H1 (cell line): ENCODE measurements around the gene MGMT. TPM values are rescaled to one million over a fixed set of nuclear protein-coding genes. Genes with fewer than 3 reads are reported as not detected.

Experiments
- CTCF ChIA-PET: fragments of 300-600 bp; sonication (Branson Sonifier 250); formaldehyde crosslinking; loops from one replicate; lab custom pipeline; 2021; ENCODE audit not compliant: partially characterized antibody; lab: Charles Lee
- POLR2A ChIA-PET: fragments of 300-600 bp; sonication (Branson Sonifier 250); formaldehyde crosslinking; loops from one replicate; lab custom pipeline; 2021; ENCODE audit warnings: inconsistent platforms; ENCODE audit not compliant: partially characterized antibody; lab: Charles Lee
- DNase-seq, 2 experiments: peaks; one replicate each; pipeline versions ENCODE4 v3.0.0 to v3.0.0-alpha.2; 2010 to 2022; ENCODE audit warnings: low spot score in 2 of 2, low read depth in 1 of 2, mixed read lengths in 1 of 2
- FAIRE-seq: peaks from 2 replicates; lab custom pipeline; 2011; peaks lifted over from hg19 to GRCh38; lab: Jason Lieb, UNC
- H2AFZ ChIP-seq: 2 replicates; pipeline ENCODE4 v1.8.1; 2012; ENCODE audit warnings: low read length, inconsistent platforms
- H2AK5ac ChIP-seq: 2 replicates; pipeline ENCODE4 v1.6.1; 2013; ENCODE audit warnings: low read depth, low read length
- H2BK120ac ChIP-seq: replicated peaks from 2 replicates; pipeline ENCODE3; 2013; ENCODE audit warnings: low read depth, low read length, inconsistent platforms
- H2BK12ac ChIP-seq: 2 replicates; pipeline ENCODE4 v1.6.1; 2013; ENCODE audit warnings: low read depth, low read length
- H2BK15ac ChIP-seq: 2 replicates; pipeline ENCODE4 v1.6.1; 2013; ENCODE audit warnings: low read length
- H2BK20ac ChIP-seq: 2 replicates; pipeline ENCODE4 v1.6.1; 2013; ENCODE audit warnings: low read length
- H2BK5ac ChIP-seq: 2 replicates; pipeline ENCODE4 v1.6.1; 2013; ENCODE audit warnings: low read depth, low read length
- H3K14ac ChIP-seq: 2 replicates; pipeline ENCODE4 v1.6.1; 2013; ENCODE audit warnings: inconsistent platforms; ENCODE audit not compliant: insufficient read length
- H3K18ac ChIP-seq: 2 replicates; pipeline ENCODE4 v1.6.1; 2013; ENCODE audit warnings: low read length; ENCODE audit errors: extremely low read depth
- H3K23ac ChIP-seq: 2 replicates; pipeline ENCODE4 v1.6.1; 2013; ENCODE audit warnings: inconsistent platforms; ENCODE audit not compliant: insufficient read length
- H3K23me2 ChIP-seq: 2 replicates; pipeline ENCODE4 v1.6.1; 2013; ENCODE audit warnings: low read depth, low read length
- H3K27ac ChIP-seq: 2 replicates; pipeline ENCODE4 v1.6.1; 2011; ENCODE audit warnings: low read depth, low read length, inconsistent platforms
- H3K27me3 ChIP-seq, 4 experiments: replicated peaks in 1 of 4; 1 replicate in 1 of 4; 2 replicates in 3 of 4; pipeline versions ENCODE4 v1.6.1 to v1.8.1; 2011 to 2013; ENCODE audit warnings: low read length in 3 of 4, mild to moderate bottlenecking in 3 of 4, inconsistent platforms in 2 of 4, mixed read lengths in 2 of 4, moderate library complexity in 1 of 4; ENCODE audit not compliant: control insufficient read depth in 3 of 4, insufficient read depth in 3 of 4; ENCODE audit errors: extremely low read depth in 1 of 4
- H3K36me3 ChIP-seq, 4 experiments: 2 replicates each; pipeline versions ENCODE4 v1.6.1 to v1.8.1; 2011 to 2013; ENCODE audit warnings: mild to moderate bottlenecking in 4 of 4, low read length in 3 of 4, moderate library complexity in 2 of 4, control low read depth in 1 of 4, inconsistent platforms in 1 of 4; ENCODE audit not compliant: insufficient read depth in 4 of 4, control insufficient read depth in 2 of 4
- H3K4ac ChIP-seq: replicated peaks from 2 replicates; pipeline ENCODE3; 2013; ENCODE audit warnings: low read length, low read depth, mixed read lengths, inconsistent platforms; ENCODE audit not compliant: insufficient read length
- H3K4me1 ChIP-seq, 4 experiments: replicated peaks in 1 of 4; 1 replicate in 1 of 4; 2 replicates in 3 of 4; pipeline versions ENCODE4 v1.6.1 to v1.8.1; 2011 to 2013; ENCODE audit warnings: low read length in 3 of 4, inconsistent platforms in 2 of 4, mixed read lengths in 1 of 4; ENCODE audit not compliant: insufficient read depth in 4 of 4, control insufficient read depth in 3 of 4
- H3K4me2 ChIP-seq, 2 experiments: 2 replicates each; pipeline versions ENCODE4 v1.6.1 to v1.8.1; 2011 to 2013; ENCODE audit warnings: low read depth in 2 of 2, low read length in 2 of 2, control low read depth in 1 of 2, inconsistent platforms in 1 of 2, mild to moderate bottlenecking in 1 of 2; ENCODE audit not compliant: insufficient read depth in 1 of 2
- H3K4me3 ChIP-seq, 4 experiments: fragments of 200-600, 300-600 bp in 1 of 4; sonication (generic), shearing (Covaris generic), sonication (Bioruptor Twin) in 1 of 4; 2 replicates each; pipeline versions ENCODE4 v1.5.1 to v1.8.1; 2011 to 2016; ENCODE audit warnings: low read length in 4 of 4, low read depth in 3 of 4, control low read depth in 2 of 4, inconsistent platforms in 2 of 4, mild to moderate bottlenecking in 2 of 4, mixed read lengths in 1 of 4, moderate library complexity in 1 of 4; ENCODE audit not compliant: insufficient read depth in 2 of 4; ENCODE audit errors: extremely low read depth in 1 of 4
- H3K56ac ChIP-seq: replicated peaks from 2 replicates; pipeline ENCODE3; 2013; ENCODE audit warnings: low read depth, mild to moderate bottlenecking, mixed read lengths, low read length, inconsistent platforms; ENCODE audit not compliant: insufficient read length
- H3K79me1 ChIP-seq: 2 replicates; pipeline ENCODE4 v1.6.1; 2013; ENCODE audit warnings: low read depth, low read length, control low read depth
- H3K79me2 ChIP-seq, 2 experiments: 2 replicates each; pipeline versions ENCODE4 v1.6.1 to v1.8.1; 2012 to 2013; ENCODE audit warnings: low read length in 2 of 2, mild to moderate bottlenecking in 2 of 2, inconsistent platforms in 1 of 2; ENCODE audit not compliant: insufficient read depth in 2 of 2, control insufficient read depth in 1 of 2
- H3K9ac ChIP-seq, 4 experiments: replicated peaks in 1 of 4; 1 replicate in 1 of 4; 2 replicates in 3 of 4; pipeline versions ENCODE4 v1.6.1 to v1.8.1; 2011 to 2013; ENCODE audit warnings: low read depth in 3 of 4, low read length in 3 of 4, control low read depth in 2 of 4, mild to moderate bottlenecking in 2 of 4, moderate library complexity in 2 of 4, inconsistent platforms in 1 of 4; ENCODE audit errors: extremely low read depth in 1 of 4
- H3K9me3 ChIP-seq, 2 experiments: 2 replicates each; pipeline versions ENCODE4 v1.6.1 to v1.8.1; 2012 to 2013; ENCODE audit warnings: mild to moderate bottlenecking in 2 of 2, moderate library complexity in 2 of 2, control low read depth in 1 of 2, inconsistent platforms in 1 of 2, low read depth in 1 of 2, low read length in 1 of 2, mixed read lengths in 1 of 2; ENCODE audit not compliant: insufficient read depth in 2 of 2
- H4K20me1 ChIP-seq, 2 experiments: replicated peaks in 1 of 2; 2 replicates each; pipeline versions ENCODE3 to v1.8.1; 2011 to 2013; ENCODE audit warnings: inconsistent platforms in 2 of 2, low read length in 2 of 2, mild to moderate bottlenecking in 1 of 2; ENCODE audit not compliant: insufficient read depth in 2 of 2, control insufficient read depth in 1 of 2
- H4K5ac ChIP-seq: 2 replicates; pipeline ENCODE4 v1.6.1; 2013; ENCODE audit warnings: low read length, low read depth, mixed read lengths, inconsistent platforms; ENCODE audit not compliant: insufficient read length
- H4K8ac ChIP-seq: 2 replicates; pipeline ENCODE4 v1.8.0; 2013; ENCODE audit warnings: mild to moderate bottlenecking, moderate library complexity, low read length, inconsistent platforms; ENCODE audit not compliant: insufficient read depth; ENCODE audit errors: extremely low read depth
- H4K91ac ChIP-seq: replicated peaks from 2 replicates; pipeline ENCODE3; 2013; ENCODE audit warnings: low read length, mixed read lengths, inconsistent platforms; ENCODE audit not compliant: insufficient read length
- CHD1 ChIP-seq: IDR thresholded peaks from 2 replicates; pipeline ENCODE4 v1.6.1; 2012; ENCODE audit warnings: low read depth, low read length, improper control_type of control experiment
- EP300 ChIP-seq, 2 experiments: IDR thresholded peaks; 1 replicate in 1 of 2; 2 replicates in 1 of 2; pipeline ENCODE4 v1.6.1; 2011 to 2012; ENCODE audit warnings: low read depth in 2 of 2, low read length in 2 of 2, mild to moderate bottlenecking in 2 of 2, borderline replicate concordance in 1 of 2, inconsistent platforms in 1 of 2, moderate library complexity in 1 of 2
- KDM1A ChIP-seq: fragments of 200-600, 300-600 bp; sonication (generic); IDR thresholded peaks from 2 replicates; pipeline ENCODE4 v1.7.1; 2016; ENCODE audit warnings: mild to moderate bottlenecking, low read length, borderline replicate concordance
- NRF1 ChIP-seq: IDR thresholded peaks from 2 replicates; pipeline ENCODE4 v1.6.1; 2011; ENCODE audit warnings: mild to moderate bottlenecking, low read depth, low read length, improper control_type of control experiment
- POU5F1 ChIP-seq: IDR thresholded peaks from 2 replicates; pipeline ENCODE4 v1.6.1; 2011; ENCODE audit warnings: low read depth, mild to moderate bottlenecking, low read length, moderate library complexity
- RAD21 ChIP-seq, 2 experiments: IDR thresholded peaks in 1 of 2; conservative IDR thresholded peaks in 1 of 2; 2 replicates each; pipeline ENCODE4 v1.6.1; 2011; ENCODE audit warnings: low read depth in 2 of 2, low read length in 2 of 2, improper control_type of control experiment in 1 of 2, inconsistent platforms in 1 of 2, mild to moderate bottlenecking in 1 of 2, moderate library complexity in 1 of 2
- RNF2 ChIP-seq: fragments of 200-900, 300-1000 bp; sonication (generic); IDR thresholded peaks from 2 replicates; pipeline ENCODE4 v1.7.1; 2016; ENCODE audit warnings: borderline replicate concordance, low read depth, mild to moderate bottlenecking, antibody characterized with exemption, low read length; ENCODE audit not compliant: poor library complexity, severe bottlenecking; ENCODE audit errors: missing control alignments
- SP4 ChIP-seq: IDR thresholded peaks from 2 replicates; pipeline ENCODE4 v1.6.1; 2012; ENCODE audit warnings: low read length, inconsistent platforms
- WGBS, 2 experiments: shearing (Covaris generic) in 1 of 2; methylation state at CpG; one replicate each; pipeline versions ENCODE4 v1.1.6 to v1.1.7; 2013 to 2015; ENCODE audit warnings: low lambda C conversion rate in 2 of 2, mixed read lengths in 2 of 2, inconsistent platforms in 1 of 2, low coverage in 1 of 2, missing lambda C conversion rate in 1 of 2; ENCODE audit not compliant: insufficient replicate concordance in 2 of 2, insufficient coverage in 1 of 2, insufficient read length in 1 of 2; ENCODE audit errors: extremely low coverage in 1 of 2, missing lambda C conversion rate in 1 of 2; 5-methylcytosine and 5-hydroxymethylcytosine counted together
- polyA plus RNA-seq, 7 experiments: library from polyadenylated mRNA; depleted of rRNA in 3 of 7; stranded (reverse) in 5 of 7; unstranded in 2 of 7; fragments of >200 nt in 5 of 7; fragments of 200-250 nt in 2 of 7; gene quantifications; 1 replicate in 5 of 7; 2 replicates in 1 of 7; 4 replicates in 1 of 7; pipeline versions ENCODE4 v1.2.1 to v1.2.3, GENCODE V29; 2011 to 2013; ENCODE audit warnings: missing spikeins in 2 of 7, mixed read lengths in 2 of 7
- total RNA-seq: library from RNA; stranded (reverse); fragmentation: NEBNext Ultra II Directional; extraction: Animal tissue kit (Norgen Biotek cat#: 25700); gene quantifications from 2 replicates; pipeline ENCODE4 v1.2.1, GENCODE V29; 2021
- TF ChIP-seq, protein P1 (sequence below): IDR thresholded peaks from 2 replicates; pipeline ENCODE4 v1.6.1; 2011; ENCODE audit warnings: low read length, improper control_type of control experiment

Gene MGMT
- total and polyA plus RNA-seq, 2 of the 8 experiments (the other 6 are each of a cell fraction or from before 2014, with no cell fraction given): 9.9 to 10.7 TPM

DNA sequence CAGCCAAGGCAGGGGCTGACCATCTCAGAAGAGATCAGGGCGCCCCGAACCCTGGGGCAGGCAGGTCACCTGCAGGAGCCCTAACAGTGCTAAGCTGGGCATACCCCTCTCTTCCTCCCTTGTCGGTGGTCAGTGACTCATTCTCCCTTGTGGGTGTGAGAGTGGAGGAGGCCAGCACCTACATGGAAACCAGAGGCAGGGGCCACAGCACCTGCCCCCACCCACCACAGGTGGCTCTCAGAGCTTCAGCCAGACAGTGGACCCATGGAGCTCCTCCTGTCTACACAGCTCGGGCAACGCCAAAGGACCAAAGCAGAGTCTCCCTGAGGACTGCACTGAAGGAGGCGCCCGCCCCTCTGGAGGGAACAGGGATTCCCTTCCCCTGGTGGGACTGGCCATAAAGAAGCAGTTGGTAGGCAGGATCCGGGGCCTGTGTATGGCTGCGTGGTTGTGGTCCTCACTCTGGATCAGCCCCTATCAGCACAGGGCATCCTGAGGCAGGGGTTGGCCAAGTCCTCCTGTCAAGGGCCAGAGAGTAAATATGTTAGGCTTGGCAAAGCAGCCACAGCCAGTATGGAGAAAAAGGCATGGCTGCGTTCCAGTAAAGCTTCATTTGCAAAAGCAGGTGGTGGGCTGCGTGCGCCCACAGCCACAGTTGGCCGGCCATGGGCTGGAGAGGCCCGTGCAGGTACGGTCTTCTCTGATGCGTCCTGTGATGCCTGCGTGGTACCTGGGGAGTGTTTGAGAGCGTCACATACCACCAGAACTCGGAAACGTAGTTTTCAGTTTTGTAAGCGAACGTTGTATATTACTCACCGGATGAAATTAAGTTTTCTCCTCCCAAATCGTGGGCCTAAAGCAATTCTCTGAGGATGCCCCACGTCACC lies 298.9 kb downstream of the MGMT start:
- no peak for FAIRE-seq
- no peak overlapping the region for H3K4me3 ChIP-seq
- H2AFZ ChIP-seq: no peak overlapping the region
- H2BK12ac ChIP-seq: no peak overlapping the region
- WGBS, 2 experiments: 91% methylated on average over 25 of the region's 25 CpGs; no CpG with 5 or more reads in 1 of the 2 experiments
- no peaks in the 10 kb centered on the region for H4K20me1 ChIP-seq
- H2BK20ac ChIP-seq: no peak overlapping the region
- no peaks in the 10 kb centered on the region; a peak in 2 of 7 replicates for H3K4me1 ChIP-seq
- H3K79me2 ChIP-seq: no peaks in the 10 kb centered on the region
- peak in 1 of 2 experiments; percentile 34 for DNase-seq
- no peak overlapping the region for H4K5ac ChIP-seq
- no peak overlapping the region for H3K4me2 ChIP-seq
- no peaks in the 10 kb centered on the region for H3K23me2 ChIP-seq
- H3K79me1 ChIP-seq: no peaks in the 10 kb centered on the region
- H3K56ac ChIP-seq: no peak overlapping the region
- no peaks in the 10 kb centered on the region for H3K9me3 ChIP-seq
- no peak overlapping the region for H2BK15ac ChIP-seq
- no peak overlapping the region for H4K91ac ChIP-seq
- no peaks in the 10 kb centered on the region for H3K36me3 ChIP-seq
- no peak overlapping the region for H3K14ac ChIP-seq
- H4K8ac ChIP-seq: no peak overlapping the region; the same call in 1 of the 2 replicates
- no peak overlapping the region for H3K9ac ChIP-seq
- no peak overlapping the region for H2BK120ac ChIP-seq
- no peak overlapping the region for H3K27ac ChIP-seq
- no peak overlapping the region for H3K4ac ChIP-seq
- no peaks in the 10 kb centered on the region for H3K27me3 ChIP-seq
- H2AK5ac ChIP-seq: no peak overlapping the region
- H3K18ac ChIP-seq: no peak overlapping the region
- no peak overlapping the region for H3K23ac ChIP-seq
- CTCF ChIA-PET: interaction anchor here (0.6 to 1.9 kb wide), 7 partner anchors 53 to 648 kb away, joined by 3 to 5 read pairs (median 3); no protein-coding TSS in a partner anchor
- H2BK5ac ChIP-seq: no peak overlapping the region
- POLR2A ChIA-PET: no interaction called here
- TF ChIP-seq EP300 (IDR thresholded peaks at IDR 0.05; ENCODE audit: borderline replicate concordance in 1 of 2, low read depth in 2 of 2, low read length in 2 of 2) (no peak), RAD21 (IDR thresholded peaks at IDR 0.05 in 1 of 2, conservative IDR thresholded peaks at IDR 0.05 in 1 of 2; ENCODE audit: low read depth in 2 of 2, low read length in 2 of 2) (no peak), NRF1 (no peak), KDM1A (no peak), CHD1 (no peak), POU5F1 (no peak), SP4 (no peak), RNF2 (no peak)
- TF ChIP-seq, protein P1, sequence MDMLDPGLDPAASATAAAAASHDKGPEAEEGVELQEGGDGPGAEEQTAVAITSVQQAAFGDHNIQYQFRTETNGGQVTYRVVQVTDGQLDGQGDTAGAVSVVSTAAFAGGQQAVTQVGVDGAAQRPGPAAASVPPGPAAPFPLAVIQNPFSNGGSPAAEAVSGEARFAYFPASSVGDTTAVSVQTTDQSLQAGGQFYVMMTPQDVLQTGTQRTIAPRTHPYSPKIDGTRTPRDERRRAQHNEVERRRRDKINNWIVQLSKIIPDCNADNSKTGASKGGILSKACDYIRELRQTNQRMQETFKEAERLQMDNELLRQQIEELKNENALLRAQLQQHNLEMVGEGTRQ: no peak
